Body of pancreas (tissue), 4 donors: Measurements from ENCODE around the gene PSD4.

Experiments
- POLR2A ChIP-seq, 3 donors: fragments of 450-650 bp; IDR thresholded peaks; one replicate each; pipeline ENCODE4 v1.6.1; 2016; ENCODE audit warnings: antibody characterized with exemption in 3 of 3, mild to moderate bottlenecking in 2 of 3
- TF ChIP-seq, protein P1 (sequence below), 7 experiments: fragments of 450-650 bp in 4 of 7; fragments of 200-600 bp in 3 of 7; sonication (generic) in 3 of 7; IDR thresholded peaks; one replicate each; pipeline ENCODE4 v1.5.1; 2016 to 2019; ENCODE audit warnings: antibody characterized with exemption in 7 of 7

DNA sequence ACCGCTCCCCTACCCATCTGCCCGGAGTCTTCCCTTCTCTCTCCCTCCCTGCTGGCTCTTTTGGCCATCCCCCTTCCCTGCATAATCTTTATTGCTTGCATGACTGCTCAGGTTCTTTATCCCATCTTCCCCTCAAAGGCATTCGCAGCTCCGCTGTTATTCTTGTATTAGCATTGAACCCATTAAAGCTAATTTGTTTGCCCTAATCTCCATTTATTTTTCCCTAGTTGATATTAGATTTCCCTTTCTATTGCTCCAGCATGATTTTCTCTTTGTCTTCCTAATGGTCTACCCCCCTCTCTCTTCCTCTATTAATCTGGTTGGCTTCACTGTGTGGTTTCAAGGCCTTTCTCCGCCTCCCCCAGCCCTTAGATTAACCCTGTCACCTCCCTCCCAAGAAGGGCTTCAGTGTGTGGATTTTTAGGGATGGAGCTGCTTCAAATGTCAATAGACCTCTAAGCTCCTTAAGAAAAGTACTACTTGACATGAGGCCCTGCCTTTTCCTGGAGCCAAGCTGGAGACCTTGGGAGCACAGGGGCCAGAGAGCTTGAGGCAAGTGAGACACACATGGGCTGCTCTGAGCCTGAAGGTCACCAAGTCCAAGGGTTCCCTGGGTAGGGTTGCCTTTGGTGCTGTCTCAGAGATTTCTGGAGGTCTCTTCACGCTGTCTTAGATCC is 84.8 kb downstream of the PSD4 start:
- TF ChIP-seq, protein P1, sequence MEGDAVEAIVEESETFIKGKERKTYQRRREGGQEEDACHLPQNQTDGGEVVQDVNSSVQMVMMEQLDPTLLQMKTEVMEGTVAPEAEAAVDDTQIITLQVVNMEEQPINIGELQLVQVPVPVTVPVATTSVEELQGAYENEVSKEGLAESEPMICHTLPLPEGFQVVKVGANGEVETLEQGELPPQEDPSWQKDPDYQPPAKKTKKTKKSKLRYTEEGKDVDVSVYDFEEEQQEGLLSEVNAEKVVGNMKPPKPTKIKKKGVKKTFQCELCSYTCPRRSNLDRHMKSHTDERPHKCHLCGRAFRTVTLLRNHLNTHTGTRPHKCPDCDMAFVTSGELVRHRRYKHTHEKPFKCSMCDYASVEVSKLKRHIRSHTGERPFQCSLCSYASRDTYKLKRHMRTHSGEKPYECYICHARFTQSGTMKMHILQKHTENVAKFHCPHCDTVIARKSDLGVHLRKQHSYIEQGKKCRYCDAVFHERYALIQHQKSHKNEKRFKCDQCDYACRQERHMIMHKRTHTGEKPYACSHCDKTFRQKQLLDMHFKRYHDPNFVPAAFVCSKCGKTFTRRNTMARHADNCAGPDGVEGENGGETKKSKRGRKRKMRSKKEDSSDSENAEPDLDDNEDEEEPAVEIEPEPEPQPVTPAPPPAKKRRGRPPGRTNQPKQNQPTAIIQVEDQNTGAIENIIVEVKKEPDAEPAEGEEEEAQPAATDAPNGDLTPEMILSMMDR (IDR thresholded peaks at IDR 0.05) = no peak
- TF ChIP-seq POLR2A (IDR thresholded peaks at IDR 0.05) = no peak
